Retinal pigment epithelial cell (primary cell): ENCODE data around the gene CNPY4.

Source experiments
- DNase-seq: peaks from one replicate; pipeline ENCODE4 v3.0.0-alpha.2; 2010; ENCODE audit warnings: low read depth
- H3K4me3 ChIP-seq: 2 replicates; pipeline ENCODE4 v1.5.1; 2011; ENCODE audit warnings: mild to moderate bottlenecking, low read length, control low read depth, moderate library complexity
- TF ChIP-seq, protein P1 (sequence below): conservative IDR thresholded peaks from 2 replicates; pipeline ENCODE4 v1.5.1; 2011; ENCODE audit warnings: low read depth, low read length, control low read depth, inconsistent platforms

Gene CNPY4

DNA sequence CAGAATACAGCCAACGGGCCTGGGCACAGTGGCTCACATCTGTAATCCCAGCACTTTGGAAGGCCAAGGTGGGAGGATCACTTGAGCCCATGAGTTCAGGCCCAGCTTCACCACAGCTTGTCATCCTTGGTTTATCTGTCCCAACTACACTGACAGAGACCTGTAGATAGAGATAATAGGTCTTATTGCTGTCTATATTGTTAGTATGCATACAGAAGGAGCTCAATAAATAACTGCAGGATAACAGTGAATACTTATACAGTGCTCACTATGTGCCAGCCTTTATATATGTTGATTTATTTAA, 1.3 kb downstream of the CNPY4 start:
- TF ChIP-seq, protein P1, sequence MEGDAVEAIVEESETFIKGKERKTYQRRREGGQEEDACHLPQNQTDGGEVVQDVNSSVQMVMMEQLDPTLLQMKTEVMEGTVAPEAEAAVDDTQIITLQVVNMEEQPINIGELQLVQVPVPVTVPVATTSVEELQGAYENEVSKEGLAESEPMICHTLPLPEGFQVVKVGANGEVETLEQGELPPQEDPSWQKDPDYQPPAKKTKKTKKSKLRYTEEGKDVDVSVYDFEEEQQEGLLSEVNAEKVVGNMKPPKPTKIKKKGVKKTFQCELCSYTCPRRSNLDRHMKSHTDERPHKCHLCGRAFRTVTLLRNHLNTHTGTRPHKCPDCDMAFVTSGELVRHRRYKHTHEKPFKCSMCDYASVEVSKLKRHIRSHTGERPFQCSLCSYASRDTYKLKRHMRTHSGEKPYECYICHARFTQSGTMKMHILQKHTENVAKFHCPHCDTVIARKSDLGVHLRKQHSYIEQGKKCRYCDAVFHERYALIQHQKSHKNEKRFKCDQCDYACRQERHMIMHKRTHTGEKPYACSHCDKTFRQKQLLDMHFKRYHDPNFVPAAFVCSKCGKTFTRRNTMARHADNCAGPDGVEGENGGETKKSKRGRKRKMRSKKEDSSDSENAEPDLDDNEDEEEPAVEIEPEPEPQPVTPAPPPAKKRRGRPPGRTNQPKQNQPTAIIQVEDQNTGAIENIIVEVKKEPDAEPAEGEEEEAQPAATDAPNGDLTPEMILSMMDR: no peak
- DNase-seq: no peak
- H3K4me3 ChIP-seq: peak overlapping the region; percentile 95

- DNase-seq: no peak
- H3K4me3 ChIP-seq: no peak overlapping the region
- TF ChIP-seq, protein P1: no peak
Observed at GRCh38 chr7:100122067-100122466, 2.6 kb downstream of the CNPY4 start.

DNA sequence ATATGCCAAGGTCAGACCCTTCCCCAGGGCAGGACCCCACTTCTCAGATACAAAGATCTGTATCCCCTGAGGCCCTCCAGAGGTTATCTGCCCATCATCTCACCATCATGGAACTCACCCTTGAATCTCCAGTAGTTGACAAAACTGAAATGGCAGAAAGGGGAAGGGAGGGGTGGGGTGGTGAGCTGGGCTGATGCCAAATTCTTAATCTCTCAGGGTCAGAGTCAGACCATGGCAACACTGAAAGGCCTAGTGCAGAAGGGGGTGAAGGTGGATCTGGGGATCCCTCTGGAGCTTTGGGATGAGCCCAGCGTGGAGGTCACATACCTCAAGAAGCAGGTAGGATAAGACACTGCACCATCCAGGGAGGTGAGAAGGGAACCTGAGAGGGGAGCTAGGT, 3.1 kb downstream of the CNPY4 start:
- no peak overlapping the region for H3K4me3 ChIP-seq
- no peak for DNase-seq
- TF ChIP-seq, protein P1: no peak

DNA sequence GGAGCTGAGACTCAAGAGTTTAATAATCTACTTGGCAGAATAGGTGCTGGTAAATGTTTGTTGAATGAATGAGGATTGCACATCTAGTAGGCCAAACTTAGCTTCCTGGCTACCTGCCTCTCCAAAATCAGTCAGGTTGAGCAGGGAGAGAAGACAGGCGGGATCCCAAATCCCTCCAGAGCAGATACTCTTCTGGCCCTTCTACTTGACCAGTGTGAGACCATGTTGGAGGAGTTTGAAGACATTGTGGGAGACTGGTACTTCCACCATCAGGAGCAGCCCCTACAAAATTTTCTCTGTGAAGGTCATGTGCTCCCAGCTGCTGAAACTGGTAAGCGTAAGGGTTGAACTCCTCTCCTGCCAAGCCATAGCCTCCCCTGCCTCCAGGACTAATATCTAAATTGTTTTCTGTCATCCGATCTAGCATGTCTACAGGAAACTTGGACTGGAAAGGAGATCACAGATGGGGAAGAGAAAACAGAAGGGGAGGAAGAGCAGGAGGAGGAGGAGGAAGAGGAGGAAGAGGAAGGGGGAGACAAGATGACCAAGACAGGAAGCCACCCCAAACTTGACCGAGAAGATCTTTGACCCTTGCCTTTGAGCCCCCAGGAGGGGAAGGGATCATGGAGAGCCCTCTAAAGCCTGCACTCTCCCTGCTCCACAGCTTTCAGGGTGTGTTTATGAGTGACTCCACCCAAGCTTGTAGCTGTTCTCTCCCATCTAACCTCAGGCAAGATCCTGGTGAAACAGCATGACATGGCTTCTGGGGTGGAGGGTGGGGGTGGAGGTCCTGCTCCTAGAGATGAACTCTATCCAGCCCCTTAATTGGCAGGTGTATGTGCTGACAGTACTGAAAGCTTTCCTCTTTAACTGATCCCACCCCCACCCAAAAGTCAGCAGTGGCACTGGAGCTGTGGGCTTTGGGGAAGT, 5.1 kb downstream of the CNPY4 start:
- H3K4me3 ChIP-seq: no peak overlapping the region
- DNase-seq: no peak
- TF ChIP-seq, protein P1: no peak

DNA sequence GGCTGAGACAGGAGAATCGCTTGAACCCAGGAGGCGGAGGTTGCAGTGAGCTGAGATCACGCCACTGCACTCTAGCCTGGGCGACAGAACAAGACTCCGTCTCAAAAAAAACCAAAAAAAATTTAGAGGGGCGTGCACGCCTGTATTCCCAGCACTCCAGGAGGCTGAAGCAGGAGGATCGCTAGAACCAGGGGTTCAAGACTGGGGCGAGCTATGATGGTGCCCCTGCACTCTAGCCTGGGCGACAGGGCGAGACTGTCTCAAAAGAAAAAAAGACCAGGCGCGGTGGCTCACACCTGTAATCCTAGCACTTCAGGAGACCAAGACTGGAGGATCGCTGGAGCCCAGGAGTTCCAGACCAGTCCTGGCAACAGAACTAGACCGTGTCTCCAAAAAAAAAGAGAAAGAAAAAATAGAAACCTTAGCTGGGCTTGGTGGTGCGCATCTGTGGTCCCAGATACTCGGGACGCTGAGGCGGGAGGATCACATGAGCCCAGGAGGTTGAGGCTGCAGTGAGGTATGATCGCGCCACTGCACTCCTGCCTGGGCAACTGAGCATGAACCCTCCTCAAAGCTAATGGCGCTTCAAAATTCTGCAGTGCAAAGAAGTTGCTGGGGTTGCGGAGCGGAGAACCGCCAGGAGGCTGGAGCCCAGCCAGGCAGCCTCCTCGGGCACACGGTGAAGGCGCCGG, 7.0 kb downstream of the CNPY4 start:
- DNase-seq: peak; percentile 34
- H3K4me3 ChIP-seq: peak overlapping the region; percentile 64
- TF ChIP-seq, protein P1: peak; percentile 13

DNA sequence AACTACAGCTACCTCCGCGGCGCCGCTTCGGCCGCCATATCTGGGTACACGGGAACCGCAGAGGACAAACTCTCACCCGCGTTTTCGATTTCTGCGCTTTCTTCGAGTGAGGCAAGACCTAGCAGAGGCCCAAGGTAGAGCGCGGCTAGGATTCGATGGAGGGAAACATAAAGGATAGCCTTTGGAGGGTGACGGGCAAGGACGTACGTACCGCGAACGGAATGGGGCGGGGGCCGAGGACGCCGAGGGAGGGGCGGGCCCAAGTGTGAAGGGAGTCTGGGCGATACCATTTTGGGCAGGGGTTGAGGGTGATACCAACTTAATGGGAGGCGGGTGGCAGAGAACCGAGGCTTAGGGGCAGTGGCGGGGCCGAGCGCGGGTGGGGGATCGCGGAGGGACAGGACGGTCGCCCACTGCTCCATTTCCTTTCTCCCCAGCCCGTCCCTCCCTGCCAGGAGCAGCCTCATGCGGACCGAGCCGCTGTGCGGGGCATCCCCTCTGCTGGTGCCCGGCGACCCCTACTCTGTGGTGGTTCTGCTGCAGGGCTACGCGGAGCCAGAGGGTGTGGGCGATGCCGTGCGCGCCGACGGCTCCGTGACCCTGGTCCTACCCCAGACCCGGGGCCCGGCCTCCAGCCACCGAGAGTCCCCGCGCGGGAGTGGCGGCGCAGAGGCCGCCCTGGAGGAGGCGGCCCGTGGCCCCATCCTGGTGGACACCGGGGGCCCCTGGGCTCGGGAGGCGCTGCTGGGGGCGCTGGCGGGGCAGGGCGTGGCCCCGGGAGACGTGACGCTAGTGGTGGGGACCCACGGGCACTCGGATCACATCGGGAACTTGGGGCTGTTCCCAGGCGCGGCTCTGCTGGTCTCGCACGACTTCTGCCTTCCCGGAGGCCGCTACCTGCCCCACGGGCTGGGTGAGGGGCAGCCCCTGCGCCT, 7.8 kb downstream of the CNPY4 start, which contains the start of gene MBLAC1:
MBLAC1 (plus strand) TSS at position 37 of the 935 bp plus-strand sequence; CDS start at position 466, 429 bp downstream.
- DNase-seq: peak; percentile 74
- H3K4me3 ChIP-seq: peak within 1 kb of the TSS; percentile 64
- TF ChIP-seq, protein P1: no peak
